ENCODE results near the gene HEY2. TPM values are rescaled to one million over a fixed set of nuclear protein-coding genes. Genes with fewer than 3 reads are reported as not detected.
"Not testable (repeated sequence)": the region's sequence is repeated elsewhere in the genome, so short reads cannot be mapped to it uniquely, and the experiment has no call there.

HEY2 gene
- total RNA-seq, 1 donor from 2014 or later, result 2.8 TPM

GRCh38 chr6:125764121-125764671 is 14.8 kb downstream of the HEY2 start:
- Histone ChIP-seq H3K4me1 (no peaks in the 10 kb centered on the region), H3K4me3 (no peak overlapping the region), H3K36me3 (no peaks in the 10 kb centered on the region), H3K9me3 (no peaks in the 10 kb centered on the region), H3K27ac (no peak overlapping the region), H3K27me3 (ENCODE audit: low read depth) (peaks cover 12% of the 10 kb centered on the region)
- TF ChIP-seq, protein P1, sequence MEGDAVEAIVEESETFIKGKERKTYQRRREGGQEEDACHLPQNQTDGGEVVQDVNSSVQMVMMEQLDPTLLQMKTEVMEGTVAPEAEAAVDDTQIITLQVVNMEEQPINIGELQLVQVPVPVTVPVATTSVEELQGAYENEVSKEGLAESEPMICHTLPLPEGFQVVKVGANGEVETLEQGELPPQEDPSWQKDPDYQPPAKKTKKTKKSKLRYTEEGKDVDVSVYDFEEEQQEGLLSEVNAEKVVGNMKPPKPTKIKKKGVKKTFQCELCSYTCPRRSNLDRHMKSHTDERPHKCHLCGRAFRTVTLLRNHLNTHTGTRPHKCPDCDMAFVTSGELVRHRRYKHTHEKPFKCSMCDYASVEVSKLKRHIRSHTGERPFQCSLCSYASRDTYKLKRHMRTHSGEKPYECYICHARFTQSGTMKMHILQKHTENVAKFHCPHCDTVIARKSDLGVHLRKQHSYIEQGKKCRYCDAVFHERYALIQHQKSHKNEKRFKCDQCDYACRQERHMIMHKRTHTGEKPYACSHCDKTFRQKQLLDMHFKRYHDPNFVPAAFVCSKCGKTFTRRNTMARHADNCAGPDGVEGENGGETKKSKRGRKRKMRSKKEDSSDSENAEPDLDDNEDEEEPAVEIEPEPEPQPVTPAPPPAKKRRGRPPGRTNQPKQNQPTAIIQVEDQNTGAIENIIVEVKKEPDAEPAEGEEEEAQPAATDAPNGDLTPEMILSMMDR (IDR thresholded peaks at IDR 0.05), result no peak
- intact Hi-C loops (cut with DNase I), result no loop called here
- ATAC-seq, result no peak
- DNase-seq, result no peak

- Histone ChIP-seq H3K36me3 (no peaks in the 10 kb centered on the region), H3K27me3 (ENCODE audit: low read depth) (peaks cover 12% of the 10 kb centered on the region), H3K27ac (no peak overlapping the region), H3K4me1 (no peaks in the 10 kb centered on the region), H3K9me3 (no peaks in the 10 kb centered on the region), H3K4me3 (no peak overlapping the region)
- TF ChIP-seq, protein P1 (IDR thresholded peaks at IDR 0.05), result no peak
- ATAC-seq (no peak), DNase-seq (no peak)
- intact Hi-C loops (cut with DNase I), result no loop called here
These were observed 16.5 kb downstream of the HEY2 start for GRCh38 chr6:125765944-125766343.

DNA sequence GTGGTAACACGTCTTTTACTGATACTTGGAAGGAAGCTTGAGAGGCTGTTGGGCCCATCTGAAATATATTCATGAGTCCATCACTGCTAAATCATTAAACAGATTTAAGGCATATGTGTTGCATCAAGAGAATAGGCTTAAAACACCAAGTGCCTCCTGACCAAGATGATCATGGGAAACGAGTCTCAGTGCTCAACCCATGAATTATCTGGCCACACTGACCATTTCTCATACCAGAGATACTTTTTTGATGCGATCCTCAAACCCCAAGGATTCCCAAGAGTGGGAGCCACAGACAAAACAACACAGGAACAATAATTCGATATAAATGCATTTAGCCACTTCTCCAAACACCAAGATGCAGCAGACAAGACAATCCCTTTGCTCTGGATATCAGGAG is 17.2 kb downstream of the HEY2 start:
- Histone ChIP-seq H3K36me3 (no peaks in the 10 kb centered on the region), H3K4me1 (no peaks in the 10 kb centered on the region), H3K27ac (no peak overlapping the region), H3K27me3 (ENCODE audit: low read depth) (peaks cover 12% of the 10 kb centered on the region), H3K9me3 (no peaks in the 10 kb centered on the region), H3K4me3 (no peak overlapping the region)
- TF ChIP-seq, protein P1 (IDR thresholded peaks at IDR 0.05), result no peak
- no peak for DNase-seq
- no peak for ATAC-seq
- intact Hi-C loops (cut with DNase I), result no loop called here

GRCh38 chr6:125769147-125769783 is 19.8 kb downstream of the HEY2 start:
- Histone ChIP-seq H3K9me3 (no peaks in the 10 kb centered on the region), H3K27ac (no peak overlapping the region), H3K4me1 (no peaks in the 10 kb centered on the region), H3K27me3 (ENCODE audit: low read depth) (no peaks in the 10 kb centered on the region), H3K36me3 (no peaks in the 10 kb centered on the region), H3K4me3 (no peak overlapping the region)
- no peak for ATAC-seq
- TF ChIP-seq, protein P1 (IDR thresholded peaks at IDR 0.05), result no peak
- intact Hi-C loops (cut with DNase I), result no loop called here
- no peak for DNase-seq

DNA sequence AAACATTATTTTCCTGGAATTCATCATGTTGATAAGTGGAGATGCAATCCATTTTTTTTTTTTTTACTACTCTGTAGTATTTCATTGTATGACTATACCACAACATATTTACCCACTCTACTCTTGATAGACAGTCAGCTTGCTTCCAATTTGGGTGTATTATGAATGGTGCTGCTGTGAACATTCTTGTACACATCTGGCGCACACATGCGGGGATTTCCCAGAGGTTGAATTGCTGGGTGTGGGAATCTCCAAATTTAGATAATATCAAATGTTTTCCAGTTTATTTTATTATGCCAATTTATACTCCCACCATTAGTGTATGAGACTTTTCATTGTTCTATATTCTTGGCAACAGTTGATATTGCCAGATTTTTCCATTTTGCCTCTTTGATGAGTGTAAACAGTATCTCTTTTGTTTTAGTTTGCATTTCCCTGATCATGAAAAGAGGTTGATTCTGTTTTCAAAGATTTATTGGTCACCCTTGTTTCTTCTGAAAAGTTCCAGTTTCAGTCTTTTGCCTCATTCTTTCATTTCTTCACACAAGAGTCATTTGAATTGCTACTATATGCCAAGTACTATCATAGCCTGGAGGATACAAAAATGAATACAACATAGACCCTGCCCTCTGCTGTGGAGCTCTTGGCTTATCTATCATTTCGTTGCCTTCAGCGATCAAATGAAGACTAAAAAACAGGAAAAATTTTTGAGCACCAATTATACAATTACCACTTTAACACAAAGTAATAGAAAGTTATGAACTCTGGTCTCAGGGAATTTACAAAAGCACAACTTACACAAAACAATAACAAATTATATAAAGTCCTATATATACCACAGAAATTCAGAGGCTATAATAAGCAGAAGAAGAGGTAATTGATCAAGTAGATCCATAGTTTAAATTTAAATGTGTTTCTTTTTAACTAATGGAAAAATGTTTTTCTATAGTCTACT is 24.2 kb downstream of the HEY2 start:
- H3K27me3 ChIP-seq (ENCODE audit: low read depth), result no peaks in the 10 kb centered on the region
- ATAC-seq (no peak), DNase-seq (no peak)
- TF ChIP-seq, protein P1 (IDR thresholded peaks at IDR 0.05), result no peak
- no peak overlapping the region for H3K27ac ChIP-seq
- intact Hi-C loops (cut with DNase I), result no loop called here
- H3K36me3 ChIP-seq, result no peaks in the 10 kb centered on the region
- no peaks in the 10 kb centered on the region for H3K9me3 ChIP-seq
- no peak overlapping the region for H3K4me3 ChIP-seq
- H3K4me1 ChIP-seq, result no peaks in the 10 kb centered on the region

DNA sequence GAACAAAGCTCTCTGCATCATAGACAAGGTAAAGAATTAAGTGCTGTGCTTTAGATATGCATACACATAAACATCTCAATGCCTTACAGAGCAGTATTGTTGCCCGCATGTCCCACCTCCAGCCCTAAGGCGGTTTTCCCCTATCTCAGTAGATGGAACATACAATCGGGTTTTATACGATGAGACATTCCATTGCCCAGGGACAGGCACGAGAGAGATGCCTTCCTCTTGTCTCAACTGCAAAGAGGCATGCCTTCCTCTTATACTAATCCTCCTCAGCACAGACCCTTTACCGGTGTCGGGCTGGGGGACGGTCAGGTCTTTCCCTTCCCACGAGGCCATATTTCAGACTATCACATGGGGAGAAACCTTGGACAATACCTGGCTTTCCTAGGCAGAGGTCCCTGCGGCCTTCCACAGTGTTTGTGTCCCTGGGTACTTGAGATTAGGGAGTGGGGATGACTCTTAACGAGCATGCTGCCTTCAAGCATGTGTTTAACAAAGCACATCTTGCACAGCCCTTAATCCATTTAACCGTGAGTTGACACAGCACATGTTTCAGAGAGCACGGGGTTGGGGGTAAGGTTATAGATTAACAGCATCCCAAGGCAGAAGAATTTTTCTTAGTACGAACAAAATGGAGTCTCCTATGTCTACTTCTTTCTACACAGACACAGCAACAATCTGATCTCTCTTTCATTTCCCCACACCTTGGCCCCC is 26.8 kb downstream of the HEY2 start:
- H3K36me3 ChIP-seq; H3K27me3 ChIP-seq (ENCODE audit: low read depth); H3K9me3 ChIP-seq; intact Hi-C loops (cut with DNase I); ATAC-seq; H3K27ac ChIP-seq; H3K4me3 ChIP-seq; H3K4me1 ChIP-seq; DNase-seq: not testable (repeated sequence)
